Skeletal muscle cell (primary cell): ENCODE measurements around the gene CHST15.

Source experiments
- DNase-seq: peaks from one replicate; pipeline ENCODE4 v3.0.0-alpha.2; 2010; ENCODE audit warnings: low read depth
- H3K4me3 ChIP-seq: 2 replicates; pipeline ENCODE4 v1.5.1; 2011; ENCODE audit warnings: low read depth, mild to moderate bottlenecking, control low read depth, low read length, moderate library complexity

Gene CHST15

DNA sequence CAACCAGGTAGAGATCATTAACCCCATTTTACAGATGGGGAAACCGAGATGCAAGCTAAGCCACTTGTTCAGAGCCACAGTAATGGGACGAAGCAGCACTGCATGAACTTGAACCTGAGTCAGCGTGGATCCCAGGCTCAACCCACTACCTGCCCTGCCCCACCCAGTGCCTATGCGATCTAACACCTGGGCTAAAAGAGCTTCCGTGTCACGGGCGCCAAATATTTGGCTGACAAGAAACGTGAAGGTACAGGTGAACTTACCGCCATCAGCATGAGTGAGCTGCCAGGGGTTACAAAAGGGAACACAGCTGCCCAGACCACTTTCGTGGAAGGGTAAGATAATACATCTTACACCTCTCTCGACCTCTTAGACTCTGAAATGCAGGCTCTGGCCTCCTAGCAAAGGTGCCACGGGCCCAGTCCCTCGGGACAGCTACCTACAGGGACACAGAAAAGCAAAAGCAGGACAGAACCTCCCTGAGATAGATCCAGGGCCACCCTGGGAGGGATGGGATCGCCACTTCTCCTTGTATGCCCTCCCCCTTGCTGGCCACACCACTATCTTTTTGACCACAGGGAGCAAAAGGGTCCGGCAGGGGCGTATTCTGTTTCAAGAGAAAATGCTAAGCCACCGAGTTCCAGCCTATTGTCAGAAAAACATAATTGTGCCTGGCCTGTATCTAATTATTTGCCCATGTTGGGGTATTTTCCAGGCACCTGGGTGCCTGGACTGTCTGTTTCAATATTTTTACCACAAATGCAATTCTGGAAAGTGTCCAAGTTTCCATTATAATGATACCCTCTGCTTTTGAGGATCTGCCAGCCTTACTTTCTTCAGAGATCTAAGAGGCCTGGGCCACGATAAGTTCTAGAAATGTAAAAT, 6.4 kb downstream of the CHST15 start:
- no peak for DNase-seq
- H3K4me3 ChIP-seq = no peak overlapping the region

DNA sequence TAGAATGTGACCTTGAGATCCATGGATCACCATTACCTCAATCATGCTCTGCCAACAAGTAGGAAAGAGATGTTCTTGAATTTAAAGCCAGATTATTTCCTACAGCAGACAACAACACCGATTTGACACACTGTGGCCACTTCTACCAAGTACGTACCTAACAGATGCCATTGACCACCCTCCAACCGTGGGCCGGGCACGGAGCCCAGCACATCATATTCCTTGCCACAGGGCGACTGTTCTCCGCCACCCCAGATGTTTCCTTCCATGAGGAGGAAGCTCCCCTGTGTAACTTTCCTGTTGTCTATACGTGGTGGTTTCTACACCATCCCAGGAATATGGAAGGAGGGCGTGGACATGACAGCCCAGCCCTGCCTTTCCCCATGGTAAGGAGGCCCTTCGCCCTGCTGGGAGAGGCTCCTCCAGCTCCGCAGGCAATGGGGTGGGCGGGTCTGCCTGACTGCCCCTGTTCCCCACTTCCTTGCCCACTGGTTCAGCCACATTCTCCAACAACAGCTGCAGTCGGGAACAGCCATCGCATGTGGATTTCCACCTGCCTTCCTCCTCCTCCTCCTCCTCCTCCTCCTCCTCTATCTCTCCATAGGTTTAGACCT, 7.2 kb downstream of the CHST15 start:
- no peak overlapping the region for H3K4me3 ChIP-seq
- DNase-seq = no peak

DNA sequence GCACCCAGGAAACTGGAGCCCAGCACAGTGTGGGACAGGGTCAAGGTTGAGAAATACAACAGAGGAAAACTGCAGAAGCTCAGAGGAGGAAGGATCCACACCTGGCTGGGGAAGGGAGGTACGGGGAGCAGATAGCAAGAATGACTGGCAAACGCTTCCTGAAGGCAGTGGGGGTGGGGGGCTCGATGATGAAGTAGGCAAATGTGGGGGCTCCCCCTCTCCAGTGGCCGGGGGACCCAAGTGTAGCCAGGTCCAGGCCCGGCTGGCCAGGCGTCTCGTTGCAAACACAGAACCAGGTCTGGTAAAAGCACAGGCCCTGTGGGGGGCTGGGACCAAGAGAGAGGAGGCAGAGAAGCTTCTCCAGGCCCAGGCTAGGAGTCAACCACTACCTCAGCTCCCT, 7.7 kb downstream of the CHST15 start:
- H3K4me3 ChIP-seq = no peak overlapping the region
- no peak for DNase-seq

GRCh38 chr10:124084708-124085107, 8.7 kb downstream of the CHST15 start:
- DNase-seq = no peak
- no peak overlapping the region for H3K4me3 ChIP-seq

DNA sequence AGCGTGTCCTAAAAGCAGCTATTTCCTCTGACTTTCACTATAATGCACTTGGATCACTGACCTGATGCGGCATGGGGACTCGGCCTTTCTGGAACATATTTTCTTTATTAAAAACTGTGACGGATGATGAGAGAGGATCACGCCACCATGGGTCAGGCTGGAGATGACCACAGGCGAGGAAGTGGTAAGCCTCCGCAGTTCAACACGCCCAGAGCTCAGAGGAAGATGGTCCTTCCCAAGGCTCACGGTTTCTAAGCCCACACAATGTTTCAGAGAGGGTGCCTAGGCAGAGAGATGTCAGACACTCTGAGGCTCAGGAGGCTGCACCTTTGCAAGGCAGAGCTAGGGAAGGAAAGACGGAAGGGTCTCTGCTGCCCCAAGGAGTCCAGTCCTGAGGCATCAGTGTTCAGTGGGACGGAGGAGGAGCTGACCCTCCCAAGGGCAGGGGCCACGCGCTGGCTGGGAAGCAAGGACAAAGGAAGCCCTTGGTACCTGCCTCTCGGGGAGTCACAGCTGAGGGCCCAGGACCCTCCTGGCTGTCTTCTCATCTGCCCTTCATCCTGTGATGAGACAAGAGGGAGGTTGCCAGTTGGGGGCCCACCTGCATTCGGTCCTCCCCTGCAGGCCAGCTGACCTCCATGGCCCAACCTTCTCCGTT, 9.5 kb downstream of the CHST15 start:
- no peak overlapping the region for H3K4me3 ChIP-seq
- no peak for DNase-seq

- H3K4me3 ChIP-seq = no peak overlapping the region
- no peak for DNase-seq
Observed at GRCh38 chr10:124083047-124083739, 10.2 kb downstream of the CHST15 start.

GRCh38 chr10:124082555-124082954, 10.8 kb downstream of the CHST15 start:
- DNase-seq = no peak
- H3K4me3 ChIP-seq = no peak overlapping the region

- H3K4me3 ChIP-seq = no peak overlapping the region
- no peak for DNase-seq
Observed at GRCh38 chr10:124081547-124082140, 11.8 kb downstream of the CHST15 start.

- DNase-seq = no peak
- no peak overlapping the region for H3K4me3 ChIP-seq
Observed at GRCh38 chr10:124079864-124080263, 13.5 kb downstream of the CHST15 start.

- DNase-seq = no peak
- H3K4me3 ChIP-seq = no peak overlapping the region
Observed at GRCh38 chr10:124078714-124079113, 14.7 kb downstream of the CHST15 start.

- DNase-seq = no peak
- no peak overlapping the region for H3K4me3 ChIP-seq
Observed at GRCh38 chr10:124078028-124078427, 15.4 kb downstream of the CHST15 start.

DNA sequence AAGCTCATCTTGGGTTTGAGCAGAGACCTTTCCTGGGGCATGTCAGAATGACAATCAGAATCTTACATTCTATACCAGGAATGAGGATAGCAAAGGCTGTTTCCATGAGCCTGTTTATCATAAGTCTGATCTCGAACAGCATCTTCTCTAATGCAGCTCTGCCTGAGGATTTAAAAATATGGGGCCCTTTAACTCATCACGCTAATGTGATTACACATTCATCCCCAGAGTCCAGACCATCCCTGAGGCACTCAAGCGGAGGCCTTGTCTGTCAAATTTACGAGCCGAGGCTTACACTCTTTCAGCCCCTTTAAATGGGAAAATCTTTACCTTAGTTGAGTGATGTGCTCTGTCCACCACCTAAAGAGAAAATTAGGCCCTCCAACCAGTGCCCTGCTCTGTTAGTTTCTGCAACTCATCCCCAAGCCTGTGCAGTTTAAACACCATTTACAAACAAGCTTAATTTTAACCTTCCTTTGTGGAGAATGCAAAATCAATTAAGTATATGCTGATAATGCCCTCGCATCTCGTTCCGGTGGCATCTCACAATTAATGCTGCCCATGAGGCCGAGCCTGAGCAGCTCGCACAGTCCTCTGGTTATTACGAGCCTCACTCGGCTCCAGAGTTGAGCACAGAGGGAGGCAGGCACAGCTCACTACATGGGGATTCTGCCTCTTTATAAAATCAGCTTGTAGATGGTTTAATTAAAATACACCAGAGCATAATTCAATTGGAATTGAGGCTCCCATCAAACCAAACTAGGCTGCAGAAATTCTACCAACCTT, 16.0 kb downstream of the CHST15 start:
- H3K4me3 ChIP-seq = no peak overlapping the region
- no peak for DNase-seq

DNA sequence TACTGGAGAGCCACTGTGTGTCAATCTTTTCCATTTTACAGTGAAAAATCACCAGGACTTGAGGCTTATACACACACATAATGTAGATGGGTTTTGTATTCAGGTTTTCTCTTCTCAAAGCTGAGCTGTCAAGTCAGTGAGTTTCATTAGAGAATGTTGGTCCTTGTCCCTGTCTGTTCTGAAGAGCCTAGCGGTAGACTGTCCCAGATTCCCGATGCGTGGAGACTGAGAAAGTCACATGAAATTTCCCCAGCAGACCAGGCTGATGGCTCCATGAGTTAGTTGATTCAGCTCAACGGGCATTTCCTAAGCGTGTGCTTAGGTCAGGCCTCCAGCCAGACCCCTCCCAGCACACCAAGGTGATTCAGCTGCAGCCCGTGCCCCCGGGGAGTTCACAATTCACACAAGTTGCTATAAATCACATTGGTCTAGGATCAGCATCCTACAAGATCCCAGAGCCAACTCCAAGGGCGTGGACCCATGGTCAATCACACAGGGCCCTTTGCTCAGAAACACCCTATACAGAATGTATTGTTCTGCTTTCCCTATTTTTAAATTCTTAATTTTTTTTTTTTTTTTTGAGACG, 17.2 kb downstream of the CHST15 start:
- DNase-seq = no peak
- H3K4me3 ChIP-seq = no peak overlapping the region

GRCh38 chr10:124075231-124075955, 18.0 kb downstream of the CHST15 start:
- no peak overlapping the region for H3K4me3 ChIP-seq
- no peak for DNase-seq

DNA sequence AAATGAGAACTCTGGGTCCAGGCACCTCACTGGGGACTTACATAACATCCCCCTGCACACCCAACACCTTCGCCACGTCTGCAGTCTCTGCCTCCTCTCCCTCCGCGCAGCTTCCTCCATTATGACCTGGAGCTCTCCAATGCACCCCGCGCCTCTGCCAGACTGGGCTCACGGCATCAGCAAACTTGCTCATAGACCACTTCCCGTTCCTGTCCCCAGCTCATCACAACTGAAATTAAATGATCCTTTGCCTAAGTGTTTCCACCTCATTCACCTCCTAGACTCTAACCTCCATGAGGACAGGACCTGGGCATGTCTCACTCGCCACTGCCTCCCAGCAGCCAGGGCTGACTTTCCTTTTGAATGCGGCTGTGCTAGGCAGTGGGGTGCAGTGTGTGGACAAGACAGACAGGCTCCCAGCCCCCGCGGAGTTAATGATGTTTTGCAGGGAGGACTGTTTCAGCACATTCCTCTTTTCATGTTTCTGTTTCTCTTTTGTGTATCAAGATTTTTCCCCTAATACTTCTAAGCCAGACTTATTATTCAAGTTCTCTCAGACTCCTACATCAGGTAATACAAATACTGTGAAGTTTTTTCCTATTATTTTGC, 18.8 kb downstream of the CHST15 start:
- H3K4me3 ChIP-seq = no peak overlapping the region
- no peak for DNase-seq

DNA sequence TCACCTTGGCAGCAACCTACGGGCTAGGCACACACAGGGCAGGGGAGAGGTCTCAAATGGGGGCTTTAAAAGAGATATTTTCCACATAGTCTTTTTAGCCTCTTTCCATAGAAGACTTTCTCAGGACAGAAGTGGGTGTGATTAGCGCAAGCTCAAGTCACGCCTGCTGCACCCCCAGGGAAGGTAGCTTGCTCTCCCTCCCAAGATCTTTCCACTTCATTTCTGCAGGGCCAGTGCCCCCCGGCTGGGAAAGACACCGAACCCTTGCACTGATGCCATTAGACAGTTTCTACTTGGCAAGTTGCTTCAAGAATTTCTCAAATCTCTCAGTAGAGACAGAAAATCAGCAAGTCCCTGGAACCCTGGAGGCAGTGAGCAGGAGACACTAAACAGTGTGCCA, 19.4 kb downstream of the CHST15 start:
- H3K4me3 ChIP-seq = no peak overlapping the region
- no peak for DNase-seq

GRCh38 chr10:124072541-124072940, 20.9 kb downstream of the CHST15 start:
- no peak overlapping the region for H3K4me3 ChIP-seq
- DNase-seq = no peak

DNA sequence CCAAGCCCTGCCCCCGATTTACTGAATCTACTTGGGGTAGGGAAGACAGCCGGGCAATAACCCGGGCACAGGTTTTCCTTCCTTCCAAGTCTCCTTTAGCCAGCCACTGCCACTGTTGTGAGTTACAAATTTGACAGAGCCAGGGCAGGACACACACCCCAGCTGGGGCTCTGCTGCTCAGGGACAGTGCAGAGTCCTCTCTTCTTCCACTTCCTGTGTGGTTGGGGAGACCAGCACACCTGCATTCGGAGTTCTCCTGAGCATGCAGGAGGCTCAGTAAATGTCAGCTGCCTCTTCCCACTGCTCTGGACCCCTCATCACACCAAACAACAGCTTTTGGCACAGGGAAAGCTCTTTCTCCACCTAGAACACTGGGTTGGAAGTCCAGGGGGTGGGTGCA, 21.3 kb downstream of the CHST15 start:
- no peak for DNase-seq
- H3K4me3 ChIP-seq = no peak overlapping the region
